ENCODE data around the gene CTRB1.

The CTRB1 gene

GRCh38 chr16:75225092-75225491 lies 6.3 kb downstream of the CTRB1 start:
- Histone ChIP-seq H3K27me3 (ENCODE audit: low read depth) (no peaks in the 10 kb centered on the region), H3K4me3 (no peak overlapping the region), H3K9me3 (no peaks in the 10 kb centered on the region), H3K36me3 (replicated peaks) (no peaks in the 10 kb centered on the region; the same call in 1 of the 2 replicates), H3K4me1 (no peaks in the 10 kb centered on the region)
- no peak for DNase-seq (ENCODE audit: low spot score in 2 of 2)
- in situ Hi-C loops (cut with MboI; ENCODE audit: low sequenced_read_pairs): no loop called here

- no peak overlapping the region for H3K4me3 ChIP-seq
- no peak for DNase-seq (ENCODE audit: low spot score in 2 of 2)
- H3K9me3 ChIP-seq: no peaks in the 10 kb centered on the region
- in situ Hi-C loops (cut with MboI; ENCODE audit: low sequenced_read_pairs): no loop called here
- H3K27me3 ChIP-seq (ENCODE audit: low read depth): no peaks in the 10 kb centered on the region
- H3K4me1 ChIP-seq: no peaks in the 10 kb centered on the region
- H3K36me3 ChIP-seq (replicated peaks): no peaks in the 10 kb centered on the region; the same call in 1 of the 2 replicates
These were observed 7.1 kb downstream of the CTRB1 start for GRCh38 chr16:75225678-75226515.

- Histone ChIP-seq H3K4me1 (no peaks in the 10 kb centered on the region), H3K9me3 (no peaks in the 10 kb centered on the region), H3K27me3 (ENCODE audit: low read depth) (no peaks in the 10 kb centered on the region), H3K4me3 (no peak overlapping the region), H3K36me3 (replicated peaks) (no peaks in the 10 kb centered on the region; the same call in none of the 2 replicates)
- DNase-seq (ENCODE audit: low spot score in 2 of 2): no peak
- in situ Hi-C loops (cut with MboI; ENCODE audit: low sequenced_read_pairs): no loop called here
These were observed 8.0 kb downstream of the CTRB1 start for GRCh38 chr16:75226550-75227360.

DNA sequence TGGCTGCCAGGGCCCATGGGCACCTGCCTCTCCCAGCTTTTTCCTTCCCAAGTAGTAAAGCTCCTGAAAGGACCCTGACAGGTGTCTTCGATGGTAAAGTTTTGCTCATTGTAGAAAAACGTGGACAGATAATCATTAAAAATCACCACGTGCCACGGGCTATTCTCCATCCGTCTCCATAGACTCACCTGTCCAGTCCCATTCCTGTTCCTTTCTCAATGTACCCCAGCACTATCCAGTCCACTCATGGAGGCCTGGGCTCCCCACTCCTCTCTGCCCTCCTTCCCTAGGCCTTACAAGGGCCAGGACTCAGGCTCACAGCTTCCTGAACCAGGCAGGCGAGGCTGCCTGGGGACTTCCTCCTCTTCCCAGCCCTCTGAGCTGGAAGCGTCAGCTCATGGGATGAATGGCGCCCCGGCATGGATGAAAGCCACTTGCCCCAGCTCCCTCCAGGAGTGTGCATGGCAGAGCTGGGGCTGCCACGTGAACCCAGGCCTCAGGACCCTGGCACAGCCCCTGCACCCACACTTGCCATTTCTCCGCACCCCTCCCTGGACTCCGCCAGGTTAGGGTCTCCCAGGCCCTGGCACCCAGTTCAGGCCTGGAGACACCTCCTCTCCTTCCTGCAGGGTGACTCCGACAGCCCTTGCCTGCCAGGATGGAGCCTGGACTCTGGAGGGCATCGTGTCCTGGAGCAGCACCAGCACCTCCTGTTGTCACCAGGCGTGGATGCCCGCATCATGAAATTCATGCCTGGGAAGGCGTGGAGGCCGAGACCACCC lies 8.8 kb downstream of the CTRB1 start:
- H3K9me3 ChIP-seq: no peaks in the 10 kb centered on the region
- H3K4me3 ChIP-seq: no peak overlapping the region
- no peak for DNase-seq (ENCODE audit: low spot score in 2 of 2)
- no peaks in the 10 kb centered on the region for H3K4me1 ChIP-seq
- H3K36me3 ChIP-seq (replicated peaks): peaks cover 5% of the 10 kb centered on the region
- in situ Hi-C loops (cut with MboI; ENCODE audit: low sequenced_read_pairs): no loop called here
- H3K27me3 ChIP-seq (ENCODE audit: low read depth): no peaks in the 10 kb centered on the region

- Histone ChIP-seq H3K4me3 (no peak overlapping the region), H3K4me1 (no peaks in the 10 kb centered on the region), H3K36me3 (replicated peaks) (peaks cover 13% of the 10 kb centered on the region), H3K9me3 (no peaks in the 10 kb centered on the region), H3K27me3 (ENCODE audit: low read depth) (no peaks in the 10 kb centered on the region)
- in situ Hi-C loops (cut with MboI; ENCODE audit: low sequenced_read_pairs): no loop called here
- DNase-seq (ENCODE audit: low spot score in 2 of 2): no peak
These were observed 9.6 kb downstream of the CTRB1 start for GRCh38 chr16:75228143-75228976.

- Histone ChIP-seq H3K4me1 (no peaks in the 10 kb centered on the region), H3K4me3 (no peak overlapping the region), H3K27me3 (ENCODE audit: low read depth) (no peaks in the 10 kb centered on the region), H3K9me3 (no peaks in the 10 kb centered on the region), H3K36me3 (replicated peaks) (peaks cover 21% of the 10 kb centered on the region)
- in situ Hi-C loops (cut with MboI; ENCODE audit: low sequenced_read_pairs): no loop called here
- no peak for DNase-seq (ENCODE audit: low spot score in 2 of 2)
These were observed 10.6 kb downstream of the CTRB1 start for GRCh38 chr16:75229172-75230031.

DNA sequence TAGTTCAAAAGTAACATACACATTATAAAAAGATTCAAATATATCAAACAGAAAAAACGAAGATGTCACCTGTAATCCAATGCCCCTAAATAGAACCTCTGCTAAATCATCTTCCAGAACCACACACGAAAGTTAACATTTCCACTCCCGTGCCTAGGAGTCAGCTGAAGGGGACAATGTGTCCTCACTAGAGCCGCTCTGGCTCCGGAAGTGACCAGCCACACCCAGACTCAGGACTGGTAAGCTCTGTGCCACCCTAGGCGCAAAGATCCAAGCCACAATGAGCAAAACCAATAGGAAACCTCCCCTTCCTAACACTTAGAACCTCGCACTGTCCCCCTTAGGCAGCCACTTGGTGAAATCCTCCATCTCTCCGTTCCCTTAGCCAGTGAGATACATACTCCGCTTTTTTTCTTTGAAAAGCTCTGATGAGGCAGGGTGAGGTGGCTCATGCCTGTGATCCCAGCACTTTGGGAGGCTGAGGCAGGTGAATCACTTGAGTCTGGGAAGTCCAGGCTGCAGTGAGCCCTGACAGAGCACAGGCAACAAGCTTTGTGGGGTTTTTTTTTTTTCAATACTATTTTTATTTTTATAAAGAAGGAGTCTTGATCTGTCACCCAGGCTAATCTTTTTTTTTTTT lies 11.8 kb downstream of the CTRB1 start:
- H3K9me3 ChIP-seq: no peaks in the 10 kb centered on the region
- no peaks in the 10 kb centered on the region for H3K27me3 ChIP-seq (ENCODE audit: low read depth)
- no peak for DNase-seq (ENCODE audit: low spot score in 2 of 2)
- H3K36me3 ChIP-seq (replicated peaks): peaks cover 27% of the 10 kb centered on the region
- H3K4me1 ChIP-seq: no peaks in the 10 kb centered on the region
- in situ Hi-C loops (cut with MboI; ENCODE audit: low sequenced_read_pairs): no loop called here
- no peak overlapping the region for H3K4me3 ChIP-seq

- H3K4me1 ChIP-seq: no peaks in the 10 kb centered on the region
- DNase-seq (ENCODE audit: low spot score in 2 of 2): no peak
- H3K9me3 ChIP-seq: no peaks in the 10 kb centered on the region
- no peak overlapping the region for H3K4me3 ChIP-seq
- in situ Hi-C loops (cut with MboI; ENCODE audit: low sequenced_read_pairs): no loop called here
- peaks cover 27% of the 10 kb centered on the region for H3K36me3 ChIP-seq (replicated peaks)
- no peaks in the 10 kb centered on the region for H3K27me3 ChIP-seq (ENCODE audit: low read depth)
These were observed 12.8 kb downstream of the CTRB1 start for GRCh38 chr16:75231570-75231969.

DNA sequence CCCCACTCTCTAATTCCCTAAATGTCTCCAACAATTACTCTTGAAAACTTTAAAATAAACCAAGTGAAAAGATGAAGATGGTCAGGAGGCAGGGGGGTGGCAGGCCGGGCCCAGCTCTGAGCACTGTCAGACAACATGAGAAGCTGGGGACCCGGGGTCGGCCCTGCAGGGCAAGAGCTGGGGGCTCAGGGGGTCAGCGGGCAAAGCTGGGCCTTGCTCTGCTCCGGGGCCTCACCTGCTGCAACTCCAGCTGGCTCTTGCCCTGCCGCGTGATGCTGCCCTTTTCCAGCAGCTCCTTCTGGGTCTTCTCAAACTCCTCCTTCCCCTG lies 14.8 kb downstream of the CTRB1 start:
- in situ Hi-C loops (cut with MboI; ENCODE audit: low sequenced_read_pairs): no loop called here
- H3K9me3 ChIP-seq: no peaks in the 10 kb centered on the region
- H3K4me1 ChIP-seq: no peaks in the 10 kb centered on the region
- DNase-seq (ENCODE audit: low spot score in 2 of 2): no peak
- H3K4me3 ChIP-seq: no peak overlapping the region
- H3K36me3 ChIP-seq (replicated peaks): peaks cover 27% of the 10 kb centered on the region
- no peaks in the 10 kb centered on the region for H3K27me3 ChIP-seq (ENCODE audit: low read depth)

GRCh38 chr16:75234856-75235696 lies 16.3 kb downstream of the CTRB1 start:
- peaks cover 27% of the 10 kb centered on the region for H3K36me3 ChIP-seq (replicated peaks)
- no peak for DNase-seq (ENCODE audit: low spot score in 2 of 2)
- H3K9me3 ChIP-seq: no peaks in the 10 kb centered on the region
- in situ Hi-C loops (cut with MboI; ENCODE audit: low sequenced_read_pairs): no loop called here
- H3K27me3 ChIP-seq (ENCODE audit: low read depth): no peaks in the 10 kb centered on the region
- no peak overlapping the region for H3K4me3 ChIP-seq
- H3K4me1 ChIP-seq: no peaks in the 10 kb centered on the region

GRCh38 chr16:75235721-75236193 lies 17.0 kb downstream of the CTRB1 start:
- peaks cover 28% of the 10 kb centered on the region for H3K36me3 ChIP-seq (replicated peaks)

More at GRCh38 chr16:75235721-75236193, 17.0 kb downstream of the CTRB1 start:
- in situ Hi-C loops (cut with MboI; ENCODE audit: low sequenced_read_pairs): no loop called here
- H3K4me3 ChIP-seq: no peak overlapping the region
- no peak for DNase-seq (ENCODE audit: low spot score in 2 of 2)
- no peaks in the 10 kb centered on the region for H3K4me1 ChIP-seq
- no peaks in the 10 kb centered on the region for H3K9me3 ChIP-seq
- no peaks in the 10 kb centered on the region for H3K27me3 ChIP-seq (ENCODE audit: low read depth)
